Stimulated activated CD8-positive, alpha-beta memory T cell treated with anti-CD3 and anti-CD28 coated beads, Interleukin-4, amount 100 ng/mL, for 1 hour (primary cell): ENCODE results near the gene CAMSAP1.

Experiments
- DNase-seq, 2 donors: peaks; one replicate each; pipeline ENCODE4 v3.0.0-alpha.2; 2020; ENCODE audit warnings: low read depth in 2 of 2, low spot score in 1 of 2

Gene CAMSAP1

GRCh38 chr9:135794361-135794885 is 112.9 kb downstream of the CAMSAP1 start:
- DNase-seq: no peak

- DNase-seq: no peak
Measured at GRCh38 chr9:135794057-135794335, 113.3 kb downstream of the CAMSAP1 start.

- DNase-seq: no peak
Measured at GRCh38 chr9:135793221-135794056, 113.9 kb downstream of the CAMSAP1 start.

GRCh38 chr9:135792268-135793128 is 114.8 kb downstream of the CAMSAP1 start:
- DNase-seq: no peak

- DNase-seq: no peak
Measured at GRCh38 chr9:135791431-135792267, 115.7 kb downstream of the CAMSAP1 start.

- DNase-seq: no peak
Measured at GRCh38 chr9:135790850-135791249, 116.5 kb downstream of the CAMSAP1 start.

- DNase-seq: no peak
Measured at GRCh38 chr9:135790356-135790755, 117.0 kb downstream of the CAMSAP1 start.

GRCh38 chr9:135789838-135790291 is 117.5 kb downstream of the CAMSAP1 start:
- no peak for DNase-seq

- no peak for DNase-seq
Measured at GRCh38 chr9:135788576-135789300, 118.6 kb downstream of the CAMSAP1 start.

- no peak for DNase-seq
Measured at GRCh38 chr9:135787776-135788575, 119.4 kb downstream of the CAMSAP1 start.

GRCh38 chr9:135787317-135787716 is 120.0 kb downstream of the CAMSAP1 start:
- DNase-seq: no peak

GRCh38 chr9:135786146-135786690 is 121.1 kb downstream of the CAMSAP1 start:
- DNase-seq: no peak

GRCh38 chr9:135785013-135785575 is 122.3 kb downstream of the CAMSAP1 start:
- DNase-seq: no peak

GRCh38 chr9:135783540-135784245 is 123.7 kb downstream of the CAMSAP1 start:
- DNase-seq: no peak

GRCh38 chr9:135782946-135783345 is 124.4 kb downstream of the CAMSAP1 start:
- DNase-seq: no peak

- DNase-seq: no peak
Measured at GRCh38 chr9:135780626-135781025, 126.7 kb downstream of the CAMSAP1 start.

- no peak for DNase-seq
Measured at GRCh38 chr9:135780086-135780485, 127.3 kb downstream of the CAMSAP1 start.

- DNase-seq: no peak
Measured at GRCh38 chr9:135779571-135779970, 127.8 kb downstream of the CAMSAP1 start.
